Suprapubic skin (tissue), 4 donors: ENCODE results near the gene GATAD1. TPM values are rescaled to one million over a fixed set of nuclear protein-coding genes. Genes with fewer than 3 reads are reported as not detected.

Experiments
- DNase-seq, 2 donors: peaks; one replicate each; pipeline ENCODE4 v3.0.0-alpha.2; 2019; ENCODE audit warnings: low spot score in 2 of 2
- H3K27ac ChIP-seq: fragments of 200-600 bp; sonication (generic); one replicate; pipeline ENCODE4 v1.5.1; 2019
- H3K27me3 ChIP-seq: fragments of 200-600 bp; sonication (generic); one replicate; pipeline ENCODE4 v1.5.1; 2019
- H3K36me3 ChIP-seq: fragments of 200-600 bp; sonication (generic); one replicate; pipeline ENCODE4 v1.5.1; 2019
- H3K4me1 ChIP-seq: fragments of 200-600 bp; sonication (generic); one replicate; pipeline ENCODE4 v1.5.1; 2019
- H3K4me3 ChIP-seq: fragments of 200-600 bp; sonication (generic); one replicate; pipeline ENCODE4 v1.5.1; 2019; ENCODE audit warnings: mild to moderate bottlenecking
- H3K9me3 ChIP-seq: fragments of 200-600 bp; sonication (generic); one replicate; pipeline ENCODE4 v1.5.1; 2019
- EP300 ChIP-seq: sonication (generic); formaldehyde crosslinking; IDR thresholded peaks from one replicate; pipeline ENCODE4 v1.6.1; 2017; ENCODE audit warnings: antibody characterized with exemption
- POLR2A ChIP-seq, 2 donors: fragments of 450-650 bp; IDR thresholded peaks; one replicate each; pipeline ENCODE4 v1.6.1; 2017; ENCODE audit warnings: antibody characterized with exemption in 2 of 2, mild to moderate bottlenecking in 2 of 2, moderate library complexity in 2 of 2
- POLR2AphosphoS5 ChIP-seq, 3 donors: sonication (generic); formaldehyde crosslinking; IDR thresholded peaks; one replicate each; pipeline ENCODE4 v1.6.1; 2017; ENCODE audit warnings: antibody characterized with exemption in 3 of 3
- WGBS: methylation state at CpG from one replicate; pipeline ENCODE4 v1.1.5; 2018; 5-methylcytosine and 5-hydroxymethylcytosine counted together
- total RNA-seq, 4 donors: library from RNA; depleted of rRNA; stranded (reverse); fragments of >200 nt; gene quantifications; one replicate each; pipeline ENCODE4 v1.1.0, GENCODE V29; 2016
- TF ChIP-seq, protein P1 (sequence below), 2 donors: fragments of 200-600 bp in 1 of 2; fragments of 450-650 bp in 1 of 2; sonication (generic) in 1 of 2; IDR thresholded peaks; one replicate each; pipeline ENCODE4 v1.5.1; 2016 to 2019; ENCODE audit warnings: antibody characterized with exemption in 2 of 2, mild to moderate bottlenecking in 1 of 2, moderate library complexity in 1 of 2

The GATAD1 gene
- total RNA-seq, 4 donors from 2014 or later, result 11.6 to 70.6 (median 17.8) TPM

DNA sequence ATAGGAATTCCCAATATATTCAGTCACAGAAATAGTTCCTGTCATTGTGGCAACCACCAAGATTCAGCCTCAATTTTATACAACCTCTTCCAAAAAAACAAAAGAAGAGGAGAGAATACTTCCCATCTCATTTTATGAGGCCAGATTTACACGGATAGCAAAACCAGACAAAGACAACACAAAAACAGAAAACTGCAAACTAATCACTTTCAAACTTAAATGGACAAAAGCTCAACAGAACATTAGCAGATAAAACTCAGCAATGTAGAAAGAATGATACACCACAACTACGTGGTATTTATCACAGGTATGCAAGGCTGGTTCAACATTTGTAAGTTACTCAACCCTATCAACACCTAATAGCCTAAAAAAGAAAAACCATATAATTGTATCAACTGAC is 59.1 kb downstream of the GATAD1 start:
- Histone ChIP-seq H3K4me1 (no peaks in the 10 kb centered on the region), H3K9me3 (no peaks in the 10 kb centered on the region), H3K36me3 (peaks cover 65% of the 10 kb centered on the region), H3K27me3 (no peaks in the 10 kb centered on the region), H3K4me3 (no peak overlapping the region), H3K27ac (no peak overlapping the region)
- TF ChIP-seq, protein P1, sequence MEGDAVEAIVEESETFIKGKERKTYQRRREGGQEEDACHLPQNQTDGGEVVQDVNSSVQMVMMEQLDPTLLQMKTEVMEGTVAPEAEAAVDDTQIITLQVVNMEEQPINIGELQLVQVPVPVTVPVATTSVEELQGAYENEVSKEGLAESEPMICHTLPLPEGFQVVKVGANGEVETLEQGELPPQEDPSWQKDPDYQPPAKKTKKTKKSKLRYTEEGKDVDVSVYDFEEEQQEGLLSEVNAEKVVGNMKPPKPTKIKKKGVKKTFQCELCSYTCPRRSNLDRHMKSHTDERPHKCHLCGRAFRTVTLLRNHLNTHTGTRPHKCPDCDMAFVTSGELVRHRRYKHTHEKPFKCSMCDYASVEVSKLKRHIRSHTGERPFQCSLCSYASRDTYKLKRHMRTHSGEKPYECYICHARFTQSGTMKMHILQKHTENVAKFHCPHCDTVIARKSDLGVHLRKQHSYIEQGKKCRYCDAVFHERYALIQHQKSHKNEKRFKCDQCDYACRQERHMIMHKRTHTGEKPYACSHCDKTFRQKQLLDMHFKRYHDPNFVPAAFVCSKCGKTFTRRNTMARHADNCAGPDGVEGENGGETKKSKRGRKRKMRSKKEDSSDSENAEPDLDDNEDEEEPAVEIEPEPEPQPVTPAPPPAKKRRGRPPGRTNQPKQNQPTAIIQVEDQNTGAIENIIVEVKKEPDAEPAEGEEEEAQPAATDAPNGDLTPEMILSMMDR (IDR thresholded peaks at IDR 0.05), result no peak
- no peak for DNase-seq
- 92% methylated on average over 2 of the region's 2 CpGs for WGBS

DNA sequence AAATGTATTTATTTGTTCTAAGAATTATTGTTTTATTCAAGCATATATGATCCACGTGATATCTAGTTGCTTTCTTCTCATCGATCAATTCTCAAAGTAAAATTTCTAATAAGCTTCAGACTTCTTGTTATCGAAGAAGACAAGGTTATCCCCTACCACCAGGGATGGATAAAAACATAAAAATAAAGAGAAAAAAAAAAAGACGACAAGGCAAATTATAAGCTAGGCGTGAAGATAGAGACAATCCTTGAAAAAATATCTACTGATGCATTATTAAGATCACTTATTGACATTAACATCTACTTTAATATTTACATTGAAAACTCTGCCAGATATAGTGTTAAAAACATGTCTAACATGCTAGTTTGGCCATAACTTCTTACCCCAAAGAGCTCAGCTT is 61.7 kb downstream of the GATAD1 start:
- peaks cover 51% of the 10 kb centered on the region for H3K36me3 ChIP-seq
- no peak for DNase-seq
- H3K9me3 ChIP-seq, result no peaks in the 10 kb centered on the region
- H3K27ac ChIP-seq, result no peak overlapping the region
- TF ChIP-seq POLR2AphosphoS5 (IDR thresholded peaks at IDR 0.05) (no peak), EP300 (no peak), POLR2A (IDR thresholded peaks at IDR 0.05) (no peak)
- TF ChIP-seq, protein P1 (IDR thresholded peaks at IDR 0.05), result no peak
- no peaks in the 10 kb centered on the region for H3K27me3 ChIP-seq
- WGBS, result 96% methylated on average over 5 of the region's 5 CpGs
- H3K4me1 ChIP-seq, result no peaks in the 10 kb centered on the region
- no peak overlapping the region for H3K4me3 ChIP-seq

Other genes with a start within 250 kb of the GATAD1 start
- gene KRIT1, start 201.6 kb upstream of the GATAD1 start, total RNA-seq, result 100 to 1,000 TPM in 1 of 4 donors, 10 to 100 TPM in 3; 46.8 to 102 (median 60.1) TPM
- 10 to 100 TPM; 34.1 to 66.1 (median 58.2) TPM for gene ANKIB1, start 201.5 kb upstream of the GATAD1 start, total RNA-seq
- gene ERVW-1, start 30.5 kb downstream of the GATAD1 start, total RNA-seq, result under 1 TPM in 1 of 4 donors, not detected in 3; 0.15 TPM
- gene PEX1, start 81.0 kb downstream of the GATAD1 start, total RNA-seq, result 10 to 100 TPM; 20.4 to 66.3 (median 21.6) TPM
- gene RBM48, start 81.3 kb downstream of the GATAD1 start, total RNA-seq, result 10 to 100 TPM in 3 of 4 donors, 1 to 10 TPM in 1; 9.0 to 21.2 (median 13.6) TPM
- 10 to 100 TPM; 13.6 to 34.5 (median 19.5) TPM for gene FAM133B, start 142.9 kb downstream of the GATAD1 start, total RNA-seq